Measurements from ENCODE around the gene IAPP. TPM values are rescaled to one million over a fixed set of nuclear protein-coding genes. Genes with fewer than 3 reads are reported as not detected.
"Not testable (repeated sequence)": the region's sequence is repeated elsewhere in the genome, so short reads cannot be mapped to it uniquely, and the experiment has no call there.

IAPP gene
- total RNA-seq, 1 donor from 2014 or later: not detected

DNA sequence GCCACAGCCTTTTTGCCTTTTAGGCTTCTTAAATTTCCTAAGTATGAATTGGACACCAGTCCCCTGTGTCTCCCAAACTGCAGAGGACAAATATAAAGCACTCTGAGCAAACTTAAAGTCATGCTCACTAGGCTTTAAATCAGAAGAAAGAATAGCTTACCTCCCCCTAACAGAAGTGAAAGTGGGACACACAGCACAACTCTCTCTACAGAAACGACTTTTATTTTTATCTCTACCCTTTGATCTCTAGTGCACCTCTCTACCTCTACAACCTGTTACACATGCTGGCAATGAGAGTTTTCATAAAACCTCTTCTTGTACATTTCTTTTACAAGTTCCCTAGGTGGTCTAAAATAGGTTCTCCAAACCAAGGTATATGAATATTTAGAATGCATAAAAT is 19.7 kb downstream of the IAPP start:
- no peaks in the 10 kb centered on the region for H3K4me1 Mint-ChIP-seq (ENCODE audit: low read depth, unreplicated experiment)
- no peak overlapping the region for H3K4me3 Mint-ChIP-seq (ENCODE audit: unreplicated experiment)
- TF ChIP-seq, protein P1, sequence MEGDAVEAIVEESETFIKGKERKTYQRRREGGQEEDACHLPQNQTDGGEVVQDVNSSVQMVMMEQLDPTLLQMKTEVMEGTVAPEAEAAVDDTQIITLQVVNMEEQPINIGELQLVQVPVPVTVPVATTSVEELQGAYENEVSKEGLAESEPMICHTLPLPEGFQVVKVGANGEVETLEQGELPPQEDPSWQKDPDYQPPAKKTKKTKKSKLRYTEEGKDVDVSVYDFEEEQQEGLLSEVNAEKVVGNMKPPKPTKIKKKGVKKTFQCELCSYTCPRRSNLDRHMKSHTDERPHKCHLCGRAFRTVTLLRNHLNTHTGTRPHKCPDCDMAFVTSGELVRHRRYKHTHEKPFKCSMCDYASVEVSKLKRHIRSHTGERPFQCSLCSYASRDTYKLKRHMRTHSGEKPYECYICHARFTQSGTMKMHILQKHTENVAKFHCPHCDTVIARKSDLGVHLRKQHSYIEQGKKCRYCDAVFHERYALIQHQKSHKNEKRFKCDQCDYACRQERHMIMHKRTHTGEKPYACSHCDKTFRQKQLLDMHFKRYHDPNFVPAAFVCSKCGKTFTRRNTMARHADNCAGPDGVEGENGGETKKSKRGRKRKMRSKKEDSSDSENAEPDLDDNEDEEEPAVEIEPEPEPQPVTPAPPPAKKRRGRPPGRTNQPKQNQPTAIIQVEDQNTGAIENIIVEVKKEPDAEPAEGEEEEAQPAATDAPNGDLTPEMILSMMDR (IDR thresholded peaks at IDR 0.05; ENCODE audit: partially characterized antibody, unreplicated experiment): no peak
- peaks cover 4% of the 10 kb centered on the region for H3K9me3 Mint-ChIP-seq (ENCODE audit: unreplicated experiment)
- no peaks in the 10 kb centered on the region for H3K36me3 Mint-ChIP-seq (ENCODE audit: unreplicated experiment)
- H3K27me3 Mint-ChIP-seq (ENCODE audit: unreplicated experiment): peaks cover 1% of the 10 kb centered on the region
- no peak for DNase-seq
- no peak overlapping the region for H3K27ac Mint-ChIP-seq (ENCODE audit: unreplicated experiment)

- not testable (repeated sequence) for H3K4me1 Mint-ChIP-seq (ENCODE audit: low read depth, unreplicated experiment); H3K36me3 Mint-ChIP-seq (ENCODE audit: unreplicated experiment); DNase-seq; H3K9me3 Mint-ChIP-seq (ENCODE audit: unreplicated experiment); H3K27me3 Mint-ChIP-seq (ENCODE audit: unreplicated experiment)
- Mint-ChIP-seq H3K4me3 (ENCODE audit: unreplicated experiment) (peak overlapping the region; percentile 80), H3K27ac (ENCODE audit: unreplicated experiment) (peak overlapping the region; percentile 93)
Observed at GRCh38 chr12:21394828-21395626, 22.3 kb downstream of the IAPP start.

DNA sequence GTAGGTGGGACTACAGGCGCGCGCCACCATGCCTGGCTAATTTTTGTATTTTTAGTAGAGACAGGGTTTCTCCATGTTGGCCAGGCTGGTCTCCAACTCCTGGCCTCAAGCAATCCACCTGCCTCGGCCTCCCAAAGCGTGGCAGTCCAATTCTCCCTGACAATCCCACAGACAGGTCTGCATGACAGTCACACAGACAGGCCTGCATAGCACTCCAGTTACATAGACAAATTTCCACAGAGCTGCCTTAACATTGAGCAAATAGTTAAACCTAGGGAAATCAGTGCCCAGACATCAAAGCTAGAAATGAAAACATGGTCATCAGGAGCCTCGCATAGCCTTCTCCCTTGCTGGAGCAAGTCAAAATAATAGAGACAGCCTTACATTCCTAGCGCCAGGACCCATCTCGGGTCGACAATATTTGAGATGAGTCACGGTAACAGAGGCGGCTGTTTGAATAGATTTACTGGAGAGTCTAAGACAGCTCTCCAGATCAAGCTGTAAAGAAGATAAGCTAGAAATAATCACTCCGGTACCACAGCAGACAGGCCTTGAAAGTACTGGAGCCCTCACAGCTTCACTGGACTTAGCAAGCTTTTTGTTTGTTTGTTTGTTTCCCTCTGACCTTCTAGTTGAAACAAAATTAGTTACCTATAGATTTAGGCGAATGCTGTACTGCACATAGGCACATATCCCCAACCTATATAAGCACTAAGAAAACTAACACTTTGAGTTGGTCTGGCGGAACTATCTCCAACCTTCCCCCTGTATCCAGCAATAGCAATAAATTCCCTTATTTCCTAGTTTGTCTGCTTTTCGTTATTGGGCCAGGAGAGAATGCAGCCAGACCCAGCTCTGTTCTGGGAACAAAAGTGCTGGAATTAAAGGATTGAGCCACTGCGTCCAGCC is 40.9 kb downstream of the IAPP start:
- Mint-ChIP-seq H3K27me3 (ENCODE audit: unreplicated experiment) (no peaks in the 10 kb centered on the region), H3K4me1 (ENCODE audit: low read depth, unreplicated experiment) (peaks cover 14% of the 10 kb centered on the region), H3K4me3 (ENCODE audit: unreplicated experiment) (no peak overlapping the region), H3K27ac (ENCODE audit: unreplicated experiment) (no peak overlapping the region), H3K9me3 (ENCODE audit: unreplicated experiment) (no peaks in the 10 kb centered on the region), H3K36me3 (ENCODE audit: unreplicated experiment) (no peaks in the 10 kb centered on the region)
- no peak for DNase-seq
- TF ChIP-seq, protein P1 (IDR thresholded peaks at IDR 0.05; ENCODE audit: partially characterized antibody, unreplicated experiment): no peak

DNA sequence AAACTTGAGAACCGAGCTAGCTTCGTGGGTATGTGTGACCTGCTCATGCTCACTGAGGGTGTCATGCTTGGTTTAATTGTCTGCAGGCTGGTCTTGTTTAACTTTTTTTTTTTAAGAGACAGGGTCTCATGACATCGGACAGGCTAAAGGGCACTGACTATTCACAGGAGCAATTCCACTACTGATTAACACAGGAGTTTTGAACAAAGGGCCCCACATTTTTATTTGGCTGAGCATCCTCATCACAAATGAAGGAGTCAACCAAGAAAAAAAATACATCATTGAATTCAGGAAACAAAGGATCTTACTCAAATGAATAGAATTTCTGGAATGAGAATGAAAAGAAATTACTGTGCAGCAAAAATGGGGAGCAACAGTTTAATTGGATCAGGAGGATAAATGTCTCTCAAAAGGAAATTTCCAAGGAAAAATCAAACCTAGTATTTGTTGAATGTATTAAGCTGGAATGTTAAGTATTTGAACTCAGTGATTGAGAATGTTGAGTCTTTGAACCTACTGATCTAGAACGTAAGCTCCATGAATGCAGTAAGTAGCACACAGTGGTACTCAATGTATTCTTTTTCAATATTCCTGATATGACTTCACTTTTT is 43.9 kb downstream of the IAPP start:
- Mint-ChIP-seq H3K9me3 (ENCODE audit: unreplicated experiment) (no peaks in the 10 kb centered on the region), H3K4me3 (ENCODE audit: unreplicated experiment) (no peak overlapping the region), H3K36me3 (ENCODE audit: unreplicated experiment) (no peaks in the 10 kb centered on the region), H3K27ac (ENCODE audit: unreplicated experiment) (peak overlapping the region; percentile 10), H3K27me3 (ENCODE audit: unreplicated experiment) (no peaks in the 10 kb centered on the region), H3K4me1 (ENCODE audit: low read depth, unreplicated experiment) (peaks cover 14% of the 10 kb centered on the region)
- DNase-seq: no peak
- TF ChIP-seq, protein P1 (IDR thresholded peaks at IDR 0.05; ENCODE audit: partially characterized antibody, unreplicated experiment): no peak

DNA sequence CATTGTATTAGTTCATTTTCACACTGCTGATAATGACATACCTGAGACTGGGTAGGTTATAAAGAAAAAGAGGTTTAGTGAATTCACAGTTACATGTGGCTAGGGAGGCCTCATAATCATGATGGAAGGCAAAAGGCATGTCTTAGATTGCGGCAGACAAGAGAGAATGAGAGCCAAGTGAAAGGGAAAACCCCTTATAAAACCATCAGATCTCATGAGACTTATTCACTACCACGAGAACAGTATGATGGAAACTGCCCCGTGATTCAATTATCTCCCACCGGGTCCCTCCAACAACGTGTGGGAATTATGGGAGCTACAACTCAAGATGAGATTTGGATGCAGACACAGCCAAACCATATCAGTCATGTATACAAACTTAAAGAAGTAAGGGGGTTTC is 45.7 kb downstream of the IAPP start:
- not testable (repeated sequence) for H3K27ac Mint-ChIP-seq (ENCODE audit: unreplicated experiment); DNase-seq; H3K9me3 Mint-ChIP-seq (ENCODE audit: unreplicated experiment); H3K4me3 Mint-ChIP-seq (ENCODE audit: unreplicated experiment); H3K36me3 Mint-ChIP-seq (ENCODE audit: unreplicated experiment); H3K27me3 Mint-ChIP-seq (ENCODE audit: unreplicated experiment)
- H3K4me1 Mint-ChIP-seq (ENCODE audit: low read depth, unreplicated experiment): peaks cover 14% of the 10 kb centered on the region

GRCh38 chr12:21419009-21419699 is 46.5 kb downstream of the IAPP start:
- DNase-seq; H3K4me3 Mint-ChIP-seq (ENCODE audit: unreplicated experiment); H3K36me3 Mint-ChIP-seq (ENCODE audit: unreplicated experiment); H3K9me3 Mint-ChIP-seq (ENCODE audit: unreplicated experiment); H3K27ac Mint-ChIP-seq (ENCODE audit: unreplicated experiment); H3K27me3 Mint-ChIP-seq (ENCODE audit: unreplicated experiment): not testable (repeated sequence)
- H3K4me1 Mint-ChIP-seq (ENCODE audit: low read depth, unreplicated experiment): peaks cover 14% of the 10 kb centered on the region

Data from glutamatergic neuron (in vitro differentiated cells).